ENCODE measurements around the gene TSPAN18.

Gene TSPAN18

GRCh38 chr11:44823006-44823405 is 96.2 kb downstream of the TSPAN18 start:
- no peak for DNase-seq (ENCODE audit: low read depth in 2 of 2)

- DNase-seq (ENCODE audit: low read depth in 2 of 2) = no peak
These were observed 97.1 kb downstream of the TSPAN18 start for GRCh38 chr11:44823868-44824267.

- no peak for DNase-seq (ENCODE audit: low read depth in 2 of 2)
These were observed 97.5 kb downstream of the TSPAN18 start for GRCh38 chr11:44824300-44824704.

GRCh38 chr11:44825058-44825785 is 98.5 kb downstream of the TSPAN18 start:
- no peak for DNase-seq (ENCODE audit: low read depth in 2 of 2)

- DNase-seq (ENCODE audit: low read depth in 2 of 2) = no peak
These were observed 100.3 kb downstream of the TSPAN18 start for GRCh38 chr11:44826922-44827643.

- DNase-seq (ENCODE audit: low read depth in 2 of 2) = no peak
These were observed 101.5 kb downstream of the TSPAN18 start for GRCh38 chr11:44828296-44828695.

- DNase-seq (ENCODE audit: low read depth in 2 of 2) = no peak
These were observed 103.1 kb downstream of the TSPAN18 start for GRCh38 chr11:44829838-44830237.

GRCh38 chr11:44831605-44832394 is 105.0 kb downstream of the TSPAN18 start:
- no peak for DNase-seq (ENCODE audit: low read depth in 2 of 2)

- DNase-seq (ENCODE audit: low read depth in 2 of 2) = no peak
These were observed 105.7 kb downstream of the TSPAN18 start for GRCh38 chr11:44832452-44832851.

GRCh38 chr11:44833221-44833876 is 106.6 kb downstream of the TSPAN18 start:
- no peak for DNase-seq (ENCODE audit: low read depth in 2 of 2)

- no peak for DNase-seq (ENCODE audit: low read depth in 2 of 2)
These were observed 107.2 kb downstream of the TSPAN18 start for GRCh38 chr11:44833877-44834452.

GRCh38 chr11:44834846-44835245 is 108.1 kb downstream of the TSPAN18 start:
- no peak for DNase-seq (ENCODE audit: low read depth in 2 of 2)

- no peak for DNase-seq (ENCODE audit: low read depth in 2 of 2)
These were observed 108.5 kb downstream of the TSPAN18 start for GRCh38 chr11:44835296-44835695.

GRCh38 chr11:44835938-44836337 is 109.2 kb downstream of the TSPAN18 start:
- DNase-seq (ENCODE audit: low read depth in 2 of 2) = no peak

- no peak for DNase-seq (ENCODE audit: low read depth in 2 of 2)
These were observed 110.9 kb downstream of the TSPAN18 start for GRCh38 chr11:44837661-44838060.

GRCh38 chr11:44839458-44840084 is 112.8 kb downstream of the TSPAN18 start:
- no peak for DNase-seq (ENCODE audit: low read depth in 2 of 2)

GRCh38 chr11:44840085-44840478 is 113.3 kb downstream of the TSPAN18 start:
- DNase-seq (ENCODE audit: low read depth in 2 of 2) = no peak

GRCh38 chr11:44840521-44841251 is 113.9 kb downstream of the TSPAN18 start:
- no peak for DNase-seq (ENCODE audit: low read depth in 2 of 2)

GRCh38 chr11:44842220-44842619 is 115.5 kb downstream of the TSPAN18 start:
- DNase-seq (ENCODE audit: low read depth in 2 of 2) = no peak

- DNase-seq (ENCODE audit: low read depth in 2 of 2) = no peak
These were observed 120.1 kb downstream of the TSPAN18 start for GRCh38 chr11:44846852-44847251.
